ENCODE data around the gene PKDCC. TPM values are rescaled to one million over a fixed set of nuclear protein-coding genes. Genes with fewer than 3 reads are reported as not detected.
A peak's percentile ranks its signal among the peaks of the same experiment; 100 is the strongest.

Gene PKDCC
- total and polyA plus RNA-seq, 10 of the 15 experiments (the other 5 are each of a cell fraction or from before 2014, with no cell fraction given), result 0.13 to 10.2 (median 2.3) TPM

- TF ChIP-seq KLF5 (IDR thresholded peaks at IDR 0.05; ENCODE audit: partially characterized antibody) (peak; percentile 63), ZNF274 (IDR thresholded peaks at IDR 0.05; ENCODE audit: insufficient read depth, insufficient read length) (no peak), BMI1 (IDR thresholded peaks at IDR 0.05; ENCODE audit: borderline replicate concordance) (peak; percentile 70), JUND (IDR thresholded peaks at IDR 0.05; ENCODE audit: low read depth, low read length) (0 out of 2 replicates have a peak, but pooled peaks have one; percentile 43), REST (IDR thresholded peaks at IDR 0.05; ENCODE audit: low read depth, low read length) (no peak), YY1 (IDR thresholded peaks at IDR 0.05; ENCODE audit: low read depth, low read length) (peak; percentile 74), MTA3 (IDR thresholded peaks at IDR 0.05; ENCODE audit: borderline replicate concordance, low read length) (no peak), BCLAF1 (IDR thresholded peaks at IDR 0.05) (no peak), NR2C2 (IDR thresholded peaks at IDR 0.05; ENCODE audit: borderline replicate concordance, control insufficient read depth, insufficient read length, low read depth) (no peak), RAD21 (IDR thresholded peaks at IDR 0.05; ENCODE audit: insufficient read depth, low read depth, low read length) (no peak), CHD2 (IDR thresholded peaks at IDR 0.05; ENCODE audit: borderline replicate concordance, low read depth, low read length) (peak; percentile 81; the same call in 1 of the 2 replicates), PKNOX1 (IDR thresholded peaks at IDR 0.05) (no peak), RCOR1 (conservative IDR thresholded peaks at IDR 0.05; ENCODE audit: low read depth, low read length) (peak; percentile 88; the same call in 1 of the 2 replicates), DPF2 (IDR thresholded peaks at IDR 0.05) (peak; percentile 100), PML (IDR thresholded peaks at IDR 0.05; ENCODE audit: low read length) (no peak), ZBTB4 (CRISPR knock-in tag; IDR thresholded peaks at IDR 0.05) (no peak), CHD4 (IDR thresholded peaks at IDR 0.05) (no peak), TCF3 (IDR thresholded peaks at IDR 0.05; ENCODE audit: borderline replicate concordance, insufficient read depth, low read depth, low read length) (peak; percentile 97), EP300 (IDR thresholded peaks at IDR 0.05; ENCODE audit: borderline replicate concordance in 1 of 2, control insufficient read depth in 1 of 2, low read depth in 2 of 2, low read length in 2 of 2) (peak; percentile 87 to 91), SIN3A (IDR thresholded peaks at IDR 0.05; ENCODE audit: low read depth, low read length) (peak; percentile 21; the same call in 1 of the 2 replicates)
Observed at GRCh38 chr2:42102024-42102590, 54.3 kb downstream of the PKDCC start (continued).
